Measurements from ENCODE around the gene UST. TPM values are rescaled to one million over a fixed set of nuclear protein-coding genes. Genes with fewer than 3 reads are reported as not detected.
"Not testable (repeated sequence)": the region's sequence is repeated elsewhere in the genome, so short reads cannot be mapped to it uniquely, and the experiment has no call there.

The UST gene
- total RNA-seq, 1 experiment from 2014 or later: 10.0 TPM

DNA sequence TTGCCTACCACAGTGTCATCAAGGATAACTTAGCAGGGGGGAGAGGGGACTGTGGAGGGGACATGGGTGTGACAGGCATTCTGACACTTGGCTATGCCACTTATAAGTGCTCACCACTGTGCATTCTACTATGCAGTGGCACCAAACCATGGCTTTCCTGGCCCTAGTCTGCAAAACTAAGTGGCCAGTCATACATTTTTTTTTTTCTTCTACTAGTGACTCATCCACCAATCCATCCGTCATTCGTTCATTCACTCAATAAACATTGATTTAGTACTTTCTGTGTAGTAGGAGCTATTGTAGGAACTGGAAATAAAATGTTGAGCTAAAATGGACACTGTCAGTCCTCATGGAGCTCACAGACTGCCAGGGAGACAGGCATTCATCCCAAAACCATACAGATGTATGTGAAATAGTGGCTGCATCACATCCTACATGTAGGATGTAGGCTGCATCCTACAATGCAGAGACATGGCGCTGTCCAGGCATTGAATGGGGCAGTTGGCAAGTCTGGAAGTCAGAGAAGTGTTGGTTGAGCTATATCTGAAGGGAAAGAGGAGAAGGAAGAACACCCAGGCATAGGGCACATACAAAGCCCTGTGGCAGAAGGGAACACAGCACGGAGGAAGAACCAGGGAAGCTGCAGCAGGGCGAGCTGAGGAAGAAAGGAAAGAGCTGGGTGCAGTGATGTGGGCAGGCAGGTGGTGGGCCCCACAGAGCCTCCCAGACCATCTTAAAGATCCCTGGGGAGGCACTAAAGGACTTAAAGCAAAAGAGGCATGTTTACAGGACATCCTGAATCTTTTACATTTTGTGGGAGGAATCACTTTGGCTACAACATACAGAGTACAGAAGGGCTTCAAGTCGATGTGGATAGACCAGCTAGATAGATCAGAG is 224.4 kb downstream of the UST start:
- CTCF ChIA-PET: interaction anchor here (0.6 to 2.1 kb wide), 8 partner anchors 14 to 420 kb away, joined by 3 to 14 read pairs (median 3); no protein-coding TSS in a partner anchor
- Mint-ChIP-seq H3K27ac (ENCODE audit: low read depth, unreplicated experiment) (no peak overlapping the region), H3K4me3 (ENCODE audit: unreplicated experiment) (no peak overlapping the region), H3K4me1 (ENCODE audit: insufficient read depth, unreplicated experiment) (peaks cover 5% of the 10 kb centered on the region), H3K36me3 (ENCODE audit: insufficient read depth, unreplicated experiment) (no peaks in the 10 kb centered on the region), H3K9me3 (ENCODE audit: unreplicated experiment) (no peaks in the 10 kb centered on the region), H3K27me3 (ENCODE audit: insufficient read depth, unreplicated experiment) (no peaks in the 10 kb centered on the region)
- TF ChIP-seq, protein P1, sequence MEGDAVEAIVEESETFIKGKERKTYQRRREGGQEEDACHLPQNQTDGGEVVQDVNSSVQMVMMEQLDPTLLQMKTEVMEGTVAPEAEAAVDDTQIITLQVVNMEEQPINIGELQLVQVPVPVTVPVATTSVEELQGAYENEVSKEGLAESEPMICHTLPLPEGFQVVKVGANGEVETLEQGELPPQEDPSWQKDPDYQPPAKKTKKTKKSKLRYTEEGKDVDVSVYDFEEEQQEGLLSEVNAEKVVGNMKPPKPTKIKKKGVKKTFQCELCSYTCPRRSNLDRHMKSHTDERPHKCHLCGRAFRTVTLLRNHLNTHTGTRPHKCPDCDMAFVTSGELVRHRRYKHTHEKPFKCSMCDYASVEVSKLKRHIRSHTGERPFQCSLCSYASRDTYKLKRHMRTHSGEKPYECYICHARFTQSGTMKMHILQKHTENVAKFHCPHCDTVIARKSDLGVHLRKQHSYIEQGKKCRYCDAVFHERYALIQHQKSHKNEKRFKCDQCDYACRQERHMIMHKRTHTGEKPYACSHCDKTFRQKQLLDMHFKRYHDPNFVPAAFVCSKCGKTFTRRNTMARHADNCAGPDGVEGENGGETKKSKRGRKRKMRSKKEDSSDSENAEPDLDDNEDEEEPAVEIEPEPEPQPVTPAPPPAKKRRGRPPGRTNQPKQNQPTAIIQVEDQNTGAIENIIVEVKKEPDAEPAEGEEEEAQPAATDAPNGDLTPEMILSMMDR (IDR thresholded peaks at IDR 0.05; ENCODE audit: unreplicated experiment): no peak
- BruUV-seq (replicated peaks): no TSS peak
- intact Hi-C loops (cut with micrococcal nuclease): no loop called here
- POLR2A ChIA-PET: interaction anchor here (0.7 to 1.2 kb wide), 2 partner anchors 55 to 755 kb away, joined by 3 to 6 read pairs; no protein-coding TSS in a partner anchor
- DNase-seq (ENCODE audit: unreplicated experiment): peak; percentile 5

DNA sequence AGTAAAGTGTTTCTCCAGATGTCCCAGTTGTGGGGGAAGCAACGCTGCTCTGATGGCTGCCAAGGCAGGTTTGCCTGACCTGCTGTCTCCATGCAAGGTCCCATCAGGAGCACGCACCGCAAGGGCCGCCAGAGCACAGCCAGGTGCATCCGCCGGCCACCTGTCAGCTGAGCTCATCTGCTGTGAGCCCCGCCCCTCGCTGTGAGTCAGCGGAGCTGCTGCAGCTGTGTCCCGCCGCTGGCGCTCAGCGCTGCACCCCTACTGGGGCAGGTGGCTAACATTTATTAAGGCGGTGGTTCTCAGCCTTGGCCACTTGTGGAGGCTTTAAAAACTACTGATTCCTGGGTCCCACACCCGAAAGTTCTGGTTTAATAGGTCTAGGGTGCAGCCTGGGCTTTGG is 225.7 kb downstream of the UST start:
- Mint-ChIP-seq H3K36me3 (ENCODE audit: insufficient read depth, unreplicated experiment) (no peaks in the 10 kb centered on the region), H3K9me3 (ENCODE audit: unreplicated experiment) (no peaks in the 10 kb centered on the region), H3K27ac (ENCODE audit: low read depth, unreplicated experiment) (no peak overlapping the region), H3K27me3 (ENCODE audit: insufficient read depth, unreplicated experiment) (no peaks in the 10 kb centered on the region), H3K4me1 (ENCODE audit: insufficient read depth, unreplicated experiment) (peaks cover 5% of the 10 kb centered on the region), H3K4me3 (ENCODE audit: unreplicated experiment) (no peak overlapping the region)
- TF ChIP-seq, protein P1 (IDR thresholded peaks at IDR 0.05; ENCODE audit: unreplicated experiment): no peak
- intact Hi-C loops (cut with micrococcal nuclease): no loop called here
- ChIA-PET CTCF (interaction anchor here (0.6 to 2.1 kb wide), 9 partner anchors 15 to 413 kb away, joined by 3 to 14 read pairs (median 3); no protein-coding TSS in a partner anchor), POLR2A (interaction anchor here (0.7 to 1.2 kb wide), 2 partner anchors 54 to 756 kb away, joined by 3 to 6 read pairs; no protein-coding TSS in a partner anchor)
- peak; percentile 77 for DNase-seq (ENCODE audit: unreplicated experiment)
- BruUV-seq (replicated peaks): no TSS peak

DNA sequence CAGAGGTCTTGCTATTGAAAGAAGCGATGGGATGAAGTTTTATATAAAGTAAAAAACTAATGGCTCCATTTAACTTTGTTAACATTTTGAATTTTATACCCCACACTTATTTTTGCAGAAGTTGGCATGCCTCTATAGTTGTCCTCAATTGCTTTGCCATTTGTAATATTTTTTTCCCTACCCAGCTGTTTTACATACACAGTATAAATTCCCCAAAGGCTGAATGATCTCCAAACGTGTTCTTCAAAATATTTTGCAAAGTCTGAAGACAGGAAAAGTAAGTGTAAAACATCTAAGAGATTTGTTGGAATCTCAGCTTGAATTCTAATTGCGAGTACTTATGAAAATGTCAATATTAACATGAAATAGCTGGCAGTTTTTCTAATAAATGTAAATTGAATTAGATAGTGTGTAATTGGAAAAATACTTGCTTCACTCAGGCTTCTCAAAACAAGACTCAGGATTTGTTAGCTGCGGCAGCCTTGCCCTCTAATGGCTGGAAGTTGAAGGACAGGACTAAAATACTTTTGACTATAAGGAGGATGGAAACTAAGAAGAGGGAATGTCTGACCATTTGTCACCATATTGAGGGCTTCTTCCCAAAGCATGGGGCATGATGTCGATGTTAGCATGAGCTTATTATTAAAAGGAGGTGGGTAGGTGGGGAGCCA is 226.8 kb downstream of the UST start:
- DNase-seq (ENCODE audit: unreplicated experiment): peak; percentile 31
- intact Hi-C loops (cut with micrococcal nuclease): no loop called here
- Mint-ChIP-seq H3K27me3 (ENCODE audit: insufficient read depth, unreplicated experiment) (no peaks in the 10 kb centered on the region), H3K36me3 (ENCODE audit: insufficient read depth, unreplicated experiment) (no peaks in the 10 kb centered on the region), H3K4me1 (ENCODE audit: insufficient read depth, unreplicated experiment) (peaks cover 5% of the 10 kb centered on the region), H3K27ac (ENCODE audit: low read depth, unreplicated experiment) (no peak overlapping the region), H3K4me3 (ENCODE audit: unreplicated experiment) (no peak overlapping the region), H3K9me3 (ENCODE audit: unreplicated experiment) (no peaks in the 10 kb centered on the region)
- TF ChIP-seq, protein P1 (IDR thresholded peaks at IDR 0.05; ENCODE audit: unreplicated experiment): peak; percentile 31
- POLR2A ChIA-PET: interaction anchor here (0.9 kb wide), 2 partner anchors 9 to 173 kb away, joined by 3 read pairs; no protein-coding TSS in a partner anchor
- no TSS peak for BruUV-seq (replicated peaks)
- CTCF ChIA-PET: interaction anchor here (0.7 to 2.4 kb wide), 11 partner anchors 14 to 414 kb away, joined by 3 to 12 read pairs (median 4); no protein-coding TSS in a partner anchor

DNA sequence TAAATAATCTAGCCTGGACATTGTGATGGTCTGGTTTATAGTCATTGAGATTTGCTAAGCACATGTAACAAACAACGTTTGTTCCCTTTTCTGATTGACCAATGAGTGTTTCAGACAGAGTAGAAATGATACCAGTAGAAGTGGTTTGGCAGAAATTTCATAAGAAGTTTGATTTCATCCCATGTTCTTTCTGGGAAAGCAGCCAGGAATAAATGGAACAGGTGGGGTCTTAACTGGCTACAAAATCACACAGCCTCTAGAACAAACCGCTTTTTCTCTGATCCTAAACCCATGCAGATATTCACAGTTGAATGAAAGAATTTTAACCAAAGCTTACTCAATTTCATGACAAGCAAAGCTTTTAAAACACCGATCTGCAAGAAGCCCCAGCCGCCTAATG is 227.5 kb downstream of the UST start:
- CTCF ChIA-PET: interaction anchor here (0.7 to 2.4 kb wide), 9 partner anchors 14 to 414 kb away, joined by 3 to 12 read pairs (median 4); no protein-coding TSS in a partner anchor
- Mint-ChIP-seq H3K27me3 (ENCODE audit: insufficient read depth, unreplicated experiment) (no peaks in the 10 kb centered on the region), H3K36me3 (ENCODE audit: insufficient read depth, unreplicated experiment) (no peaks in the 10 kb centered on the region), H3K27ac (ENCODE audit: low read depth, unreplicated experiment) (no peak overlapping the region), H3K4me3 (ENCODE audit: unreplicated experiment) (no peak overlapping the region), H3K9me3 (ENCODE audit: unreplicated experiment) (no peaks in the 10 kb centered on the region), H3K4me1 (ENCODE audit: insufficient read depth, unreplicated experiment) (peaks cover 5% of the 10 kb centered on the region)
- POLR2A ChIA-PET: interaction anchor here (0.9 kb wide), 2 partner anchors 9 to 173 kb away, joined by 3 read pairs; no protein-coding TSS in a partner anchor
- intact Hi-C loops (cut with micrococcal nuclease): no loop called here
- BruUV-seq (replicated peaks): no TSS peak
- TF ChIP-seq, protein P1 (IDR thresholded peaks at IDR 0.05; ENCODE audit: unreplicated experiment): no peak
- no peak for DNase-seq (ENCODE audit: unreplicated experiment)

DNA sequence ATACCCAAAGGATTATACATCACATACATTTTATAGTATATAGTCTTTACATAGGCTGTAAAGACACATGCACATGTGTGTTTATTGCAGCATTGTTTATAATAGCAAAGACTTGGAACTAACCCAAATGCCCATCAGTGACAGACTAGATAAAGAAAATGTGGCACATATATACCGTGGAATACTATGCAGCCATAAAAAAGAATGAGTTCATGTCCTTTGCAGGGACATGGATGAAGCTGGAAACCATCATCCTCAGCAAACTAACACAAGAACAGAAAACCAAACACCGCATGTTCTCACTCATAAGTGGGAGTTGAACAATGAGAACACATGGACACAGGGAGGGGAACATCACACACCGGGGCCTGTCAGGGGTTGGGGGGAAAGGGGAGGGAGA is 231.5 kb downstream of the UST start:
- H3K27me3 Mint-ChIP-seq (ENCODE audit: insufficient read depth, unreplicated experiment); CTCF ChIA-PET; H3K27ac Mint-ChIP-seq (ENCODE audit: low read depth, unreplicated experiment); H3K4me3 Mint-ChIP-seq (ENCODE audit: unreplicated experiment); BruUV-seq (replicated peaks); H3K4me1 Mint-ChIP-seq (ENCODE audit: insufficient read depth, unreplicated experiment); H3K36me3 Mint-ChIP-seq (ENCODE audit: insufficient read depth, unreplicated experiment); intact Hi-C loops (cut with micrococcal nuclease); POLR2A ChIA-PET; DNase-seq (ENCODE audit: unreplicated experiment); H3K9me3 Mint-ChIP-seq (ENCODE audit: unreplicated experiment): not testable (repeated sequence)

Measured in MCF 10A (cell line).